ENCODE data around the gene CPAMD8.
"Not testable (repeated sequence)": the region's sequence is repeated elsewhere in the genome, so short reads cannot be mapped to it uniquely, and the experiment has no call there.

- TF ChIP-seq JUN (IDR thresholded peaks at IDR 0.05; ENCODE audit: low read depth, low read length); TAF1 (IDR thresholded peaks at IDR 0.05; ENCODE audit: low read depth, low read length); HDAC6 (IDR thresholded peaks at IDR 0.05; ENCODE audit: low read depth, low read length); RXRA (IDR thresholded peaks at IDR 0.05; ENCODE audit: insufficient read depth, low read depth, low read length); USF2 (IDR thresholded peaks at IDR 0.05; ENCODE audit: low read length); EZH2 (IDR thresholded peaks at IDR 0.05; ENCODE audit: low read depth, low read length, severe bottlenecking); BACH1 (IDR thresholded peaks at IDR 0.05; ENCODE audit: low read length); YY1 (IDR thresholded peaks at IDR 0.05; ENCODE audit: low read depth, low read length); MAX (IDR thresholded peaks at IDR 0.05); EGR1 (IDR thresholded peaks at IDR 0.05; ENCODE audit: borderline replicate concordance, low read depth, low read length); CTCF (IDR thresholded peaks at IDR 0.05; ENCODE audit: control extremely low read depth in 1 of 3, insufficient read depth in 1 of 3, low read depth in 1 of 3, low read length in 3 of 3): not testable (repeated sequence)
Observed at GRCh38 chr19:16874978-16875299, 151.7 kb downstream of the CPAMD8 start.

Measured in H1 (cell line).